ENCODE results near the gene LATS2.

Gene LATS2

DNA sequence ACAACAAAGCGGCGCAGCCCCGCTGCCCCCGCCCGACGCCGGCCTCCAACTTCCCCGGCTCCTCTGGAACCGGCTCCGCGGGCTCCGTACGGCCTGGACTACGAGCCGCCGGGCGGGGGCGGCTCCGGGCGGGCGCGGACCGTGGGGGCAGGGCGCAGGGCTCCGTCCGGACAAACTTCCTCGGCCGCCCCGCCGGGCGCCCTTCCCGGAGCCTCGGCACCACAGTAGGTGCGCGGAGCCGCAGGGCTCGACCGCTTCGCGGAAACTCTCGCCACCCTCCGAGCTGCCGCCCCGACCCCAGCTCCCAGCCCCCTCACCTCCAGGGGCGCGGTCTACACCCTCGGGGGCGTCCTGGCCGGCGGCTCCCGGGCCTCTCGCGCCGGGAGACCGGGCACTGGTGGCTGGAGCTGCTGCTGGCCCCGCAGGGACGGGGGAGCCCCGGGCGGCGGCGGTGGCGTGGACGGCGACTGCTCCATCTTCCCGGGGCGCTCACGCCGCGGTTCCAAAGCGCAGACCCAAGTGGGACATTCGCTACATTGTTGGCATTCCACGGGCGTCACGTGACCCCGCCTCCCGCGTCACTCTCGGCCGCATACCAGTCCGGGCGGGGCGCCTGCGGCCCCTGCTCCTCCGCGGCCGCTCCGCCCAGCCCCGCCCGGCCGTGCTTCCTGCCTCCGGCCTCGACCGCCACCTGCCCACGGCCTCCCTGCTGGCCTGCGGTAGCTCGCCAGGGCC lies at the start of gene LATS2:
Gene LATS2, minus strand, starts transcription at position 558 of the 735 bp plus-strand sequence. CDS start 15,560 bp downstream, outside the sequence.
- peak; percentile 97 for DNase-seq

DNA sequence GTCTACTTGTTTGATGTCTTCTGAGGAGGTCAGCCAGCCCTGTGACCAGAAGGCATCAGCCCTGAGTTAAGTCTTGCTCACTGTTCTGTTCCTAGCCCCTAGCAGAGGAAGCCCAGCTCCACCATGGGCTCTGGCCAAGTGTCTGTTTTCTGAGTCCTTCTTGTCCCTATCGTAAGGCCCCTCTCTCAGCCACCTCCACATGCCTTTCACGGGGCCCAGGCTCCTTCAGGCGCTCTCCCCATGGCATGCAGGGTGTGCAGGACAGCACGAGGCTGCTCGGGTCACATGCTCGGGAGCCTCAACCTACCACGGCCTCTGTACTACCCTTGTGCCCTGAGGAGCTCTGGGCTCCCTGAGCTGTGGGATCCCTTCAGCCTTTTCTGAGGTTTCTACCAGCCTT lies 47.8 kb upstream of the LATS2 start:
- DNase-seq, result no peak

GRCh38 chr13:21106089-21106488 lies 44.7 kb upstream of the LATS2 start:
- DNase-seq, result no peak

GRCh38 chr13:21104199-21105019 lies 43.0 kb upstream of the LATS2 start:
- DNase-seq, result no peak

- no peak for DNase-seq
Measured at GRCh38 chr13:21101865-21102576, 40.6 kb upstream of the LATS2 start.

DNA sequence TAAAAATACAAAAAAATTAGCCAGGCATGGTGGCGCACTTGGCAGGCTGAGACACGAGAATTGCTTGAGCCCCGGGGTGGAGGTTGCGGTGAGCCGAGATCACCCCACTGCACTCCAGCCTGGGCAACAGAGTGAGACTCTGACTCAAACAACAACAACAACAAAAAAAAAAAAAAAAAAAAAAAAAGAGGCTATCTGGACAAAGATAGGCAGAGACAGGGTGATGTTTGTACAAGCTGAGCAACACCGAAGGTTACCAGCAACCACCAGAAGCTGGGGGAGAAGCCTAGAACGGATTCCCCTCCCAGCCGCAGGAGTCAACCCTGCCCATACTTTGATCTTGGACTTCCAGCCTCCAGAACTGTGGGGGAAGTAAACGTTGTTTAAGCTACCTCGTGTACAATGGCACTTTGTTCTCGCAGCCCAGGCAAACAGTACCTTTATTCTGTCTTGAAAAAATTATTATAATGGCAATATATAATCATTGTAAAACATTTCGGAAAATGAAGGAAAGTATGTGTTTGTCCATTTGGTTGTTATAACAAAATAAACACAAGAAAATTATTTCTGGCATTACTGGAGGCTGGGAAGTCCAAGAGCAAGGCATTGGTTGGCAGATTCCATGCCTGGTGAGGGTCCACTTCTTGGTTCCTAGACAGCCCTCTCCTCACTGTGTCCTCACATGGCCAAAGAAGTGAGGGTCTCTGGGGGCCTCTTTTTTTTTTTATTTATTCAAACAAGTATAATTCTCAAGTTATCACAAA lies 39.8 kb upstream of the LATS2 start:
- DNase-seq, result no peak

DNA sequence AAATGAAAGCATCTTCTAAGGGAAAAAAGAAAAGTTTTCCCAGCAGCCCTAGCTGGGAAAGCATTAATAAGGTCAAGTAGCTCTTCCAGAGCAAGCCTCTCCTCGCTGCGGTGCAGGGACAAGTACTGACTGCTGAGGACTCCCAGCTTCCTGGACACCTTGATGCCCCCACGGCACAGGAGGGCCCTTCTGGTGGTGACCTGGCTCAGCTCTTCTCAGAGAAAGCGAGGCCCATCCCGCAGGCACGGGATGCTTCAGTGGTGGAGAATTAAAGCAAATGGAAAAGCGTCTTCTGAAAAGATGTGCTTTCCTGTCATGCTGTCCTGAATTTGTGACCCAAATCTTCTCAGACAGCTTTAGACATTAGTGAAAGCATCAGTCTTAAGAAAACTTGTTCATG lies 38.8 kb upstream of the LATS2 start:
- DNase-seq, result peak; percentile 64

GRCh38 chr13:21095311-21095710 lies 33.9 kb upstream of the LATS2 start:
- no peak for DNase-seq

DNA sequence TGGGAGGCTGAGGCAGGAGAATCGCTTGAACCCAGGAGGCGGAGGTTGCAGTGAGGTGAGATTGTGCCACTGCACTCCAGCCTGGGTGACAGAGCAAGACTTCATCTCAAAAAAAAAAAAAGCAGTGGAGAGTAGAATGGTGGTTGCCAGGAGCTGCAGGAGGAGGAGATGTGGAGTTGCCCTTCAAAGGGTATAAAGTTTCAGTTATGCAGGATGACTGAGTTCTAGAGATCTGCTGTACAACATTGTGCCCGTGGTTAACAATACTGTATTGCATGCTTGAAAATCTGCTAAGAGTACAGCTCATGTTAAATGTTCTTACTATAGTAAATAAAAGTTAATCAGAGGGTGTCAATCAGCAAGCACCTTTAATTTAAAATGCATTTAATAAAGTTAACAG lies 28.4 kb upstream of the LATS2 start:
- no peak for DNase-seq

- no peak for DNase-seq
Measured at GRCh38 chr13:21088534-21088933, 27.1 kb upstream of the LATS2 start.

DNA sequence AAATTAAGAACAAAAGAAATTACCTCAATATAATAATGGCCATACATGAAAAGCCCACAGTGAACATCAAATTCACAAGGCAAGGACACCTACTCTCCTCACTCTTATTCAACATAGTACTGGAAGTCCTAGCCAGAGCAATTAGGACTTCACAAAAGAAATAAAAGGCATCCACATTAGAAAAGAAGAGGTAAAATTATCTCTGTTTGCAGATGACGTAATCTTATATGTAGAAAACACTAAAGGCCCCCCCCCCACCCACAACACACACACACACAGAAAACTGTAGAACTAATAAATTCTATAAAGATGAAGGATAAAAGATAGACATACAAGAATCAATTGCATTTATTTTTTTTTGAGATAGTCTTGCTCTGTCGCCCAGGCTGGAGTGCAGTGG lies 25.5 kb upstream of the LATS2 start:
- no peak for DNase-seq

DNA sequence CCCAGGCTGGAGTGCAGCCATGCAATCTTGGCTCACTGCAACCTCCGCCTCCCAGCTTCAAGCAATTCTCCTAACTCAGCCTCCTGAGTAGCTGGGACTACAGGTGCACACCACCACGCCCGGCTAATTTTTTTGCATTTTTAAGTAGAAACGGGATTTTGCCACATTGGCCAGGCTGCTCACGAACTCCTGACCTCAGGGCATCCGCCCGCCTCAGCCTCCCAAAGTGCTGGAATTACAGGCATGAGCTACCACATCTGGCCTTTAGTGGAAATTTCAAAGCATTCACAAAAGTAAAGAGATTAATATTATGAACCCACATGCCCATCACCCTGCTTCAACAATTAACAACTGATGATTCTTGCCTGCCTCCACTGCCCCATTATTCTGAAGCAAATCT lies 20.5 kb upstream of the LATS2 start:
- no peak for DNase-seq

DNA sequence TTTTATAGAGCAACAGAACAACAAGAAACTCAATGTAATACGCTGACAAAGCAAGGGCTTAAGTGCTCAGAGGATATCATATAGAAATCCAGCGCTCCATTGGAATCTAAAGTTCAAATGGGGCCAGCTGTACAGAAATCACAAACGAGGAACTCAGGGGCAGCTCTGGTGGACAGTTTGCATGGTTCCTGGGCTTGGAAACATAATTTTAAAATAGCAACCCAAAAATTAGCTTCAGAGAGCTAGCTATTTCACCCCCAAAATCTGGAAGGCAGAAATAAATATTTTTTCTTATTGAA lies 19.2 kb upstream of the LATS2 start:
- DNase-seq, result no peak

GRCh38 chr13:21079761-21080592 lies 18.6 kb upstream of the LATS2 start:
- DNase-seq, result peak; percentile 37

GRCh38 chr13:21079221-21079620 lies 17.8 kb upstream of the LATS2 start:
- DNase-seq, result peak; percentile 26

GRCh38 chr13:21078501-21078900 lies 17.1 kb upstream of the LATS2 start:
- DNase-seq, result no peak

GRCh38 chr13:21077788-21078353 lies 16.5 kb upstream of the LATS2 start:
- DNase-seq, result no peak

GRCh38 chr13:21077076-21077787 lies 15.8 kb upstream of the LATS2 start:
- no peak for DNase-seq

DNA sequence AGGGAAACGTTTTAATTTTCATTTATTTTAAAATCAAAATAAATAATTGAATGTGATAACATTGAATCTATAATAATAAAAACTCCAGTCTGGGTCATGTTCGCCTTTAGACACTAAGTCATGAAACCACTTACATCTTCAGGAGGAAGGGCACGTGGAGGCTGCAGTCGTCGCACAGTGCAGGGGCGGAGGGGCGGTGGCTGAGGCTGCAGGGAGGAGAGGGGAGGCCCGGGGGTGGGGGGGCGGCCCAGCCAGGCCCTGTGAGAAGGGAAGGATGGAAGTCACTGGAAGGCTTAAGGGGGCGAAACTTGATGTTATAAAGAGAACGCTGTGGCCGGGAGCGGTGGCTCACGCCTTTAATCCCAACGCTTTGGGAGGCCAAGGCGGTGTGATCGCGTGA lies 14.9 kb upstream of the LATS2 start:
- DNase-seq, result no peak

- DNase-seq, result peak; percentile 79
Measured at GRCh38 chr13:21075379-21076249, 14.2 kb upstream of the LATS2 start.
